NCI-H1105 (cell line): ENCODE data around the gene TPM2.

ENCODE experiments used
- DNase-seq: peaks from one replicate; lab custom pipeline; 2025; lab: John Stamatoyannopoulos, UW

Gene TPM2

GRCh38 chr9:35675732-35676392, 13.9 kb downstream of the TPM2 start:
- DNase-seq, result no peak

- DNase-seq, result no peak
Observed at GRCh38 chr9:35675204-35675603, 14.5 kb downstream of the TPM2 start.

- DNase-seq, result no peak
Observed at GRCh38 chr9:35674025-35674361, 15.7 kb downstream of the TPM2 start.

- DNase-seq, result peak; percentile 86
Observed at GRCh38 chr9:35673132-35674024, 16.3 kb downstream of the TPM2 start, which contains the start of gene CA9. Gene CA9, plus strand, starts transcription at chr9:35673928. Its CDS starts 32 bp downstream, at chr9:35673960.

- no peak for DNase-seq
Observed at GRCh38 chr9:35669331-35670145, 20.2 kb downstream of the TPM2 start.

- no peak for DNase-seq
Observed at GRCh38 chr9:35667939-35668338, 21.8 kb downstream of the TPM2 start.

- no peak for DNase-seq
Observed at GRCh38 chr9:35666549-35666948, 23.2 kb downstream of the TPM2 start.

- no peak for DNase-seq
Observed at GRCh38 chr9:35666045-35666444, 23.7 kb downstream of the TPM2 start.

GRCh38 chr9:35665471-35665818, 24.3 kb downstream of the TPM2 start:
- DNase-seq, result no peak

- DNase-seq, result peak; percentile 85
Observed at GRCh38 chr9:35664531-35665470, 24.9 kb downstream of the TPM2 start, which contains the start of gene ARHGEF39. Gene ARHGEF39, minus strand, starts transcription at chr9:35665195. Its CDS starts 26 bp downstream, at chr9:35665169.

GRCh38 chr9:35662437-35662836, 27.3 kb downstream of the TPM2 start:
- no peak for DNase-seq

- no peak for DNase-seq
Observed at GRCh38 chr9:35661756-35662350, 27.9 kb downstream of the TPM2 start.

- peak; percentile 4 for DNase-seq
Observed at GRCh38 chr9:35660966-35661415, 28.7 kb downstream of the TPM2 start.

- no peak for DNase-seq
Observed at GRCh38 chr9:35659340-35659739, 30.4 kb downstream of the TPM2 start.

GRCh38 chr9:35658968-35659220, 30.8 kb downstream of the TPM2 start:
- peak; percentile 20 for DNase-seq

GRCh38 chr9:35658137-35658967, 31.4 kb downstream of the TPM2 start, which contains the start of gene CCDC107:
Gene CCDC107, plus strand, starts transcription at chr9:35658292. Its CDS starts 88 bp downstream, at chr9:35658380.
- peak; percentile 76 for DNase-seq

GRCh38 chr9:35657546-35658136, 32.1 kb downstream of the TPM2 start, which contains the start of gene RMRP:
Gene RMRP, minus strand, starts transcription at chr9:35658019.
- peak; percentile 96 for DNase-seq

GRCh38 chr9:35656831-35657545, 32.7 kb downstream of the TPM2 start:
- DNase-seq, result no peak

GRCh38 chr9:35656348-35656747, 33.4 kb downstream of the TPM2 start:
- DNase-seq, result no peak
